NT2/D1 (cell line): ENCODE results near the gene TBC1D22A.

ENCODE experiments used
- DNase-seq: peaks from one replicate; pipeline ENCODE4 v3.0.0-alpha.2; 2011; ENCODE audit warnings: low read depth, low spot score
- H3K27me3 ChIP-seq: 2 replicates; pipeline ENCODE4 v1.6.0; 2011; ENCODE audit warnings: mild to moderate bottlenecking; ENCODE audit not compliant: insufficient read length, insufficient read depth
- H3K36me3 ChIP-seq: 2 replicates; pipeline ENCODE4 v1.6.1; 2011; ENCODE audit warnings: mild to moderate bottlenecking, low read length, mixed read lengths; ENCODE audit not compliant: insufficient read depth, insufficient read length
- H3K4me1 ChIP-seq: 2 replicates; pipeline ENCODE4 v1.5.1; 2011; ENCODE audit not compliant: insufficient read depth, insufficient read length
- H3K4me3 ChIP-seq: 2 replicates; pipeline ENCODE4 v1.5.1; 2011; ENCODE audit warnings: low read depth; ENCODE audit not compliant: insufficient read length
- H3K9ac ChIP-seq: 2 replicates; pipeline ENCODE4 v1.6.0; 2011; ENCODE audit warnings: low read depth; ENCODE audit not compliant: insufficient read length
- H3K9me3 ChIP-seq: 2 replicates; pipeline ENCODE4 v1.5.1; 2011; ENCODE audit warnings: mild to moderate bottlenecking, low read length; ENCODE audit not compliant: insufficient read depth
- SUZ12 ChIP-seq: IDR thresholded peaks from 2 replicates; pipeline ENCODE4 v1.6.1; 2011; ENCODE audit not compliant: insufficient read length, insufficient read depth; ENCODE audit errors: extremely low read depth
- YY1 ChIP-seq: IDR thresholded peaks from 2 replicates; pipeline ENCODE4 v1.6.1; 2011; ENCODE audit not compliant: insufficient read length, insufficient read depth
- ZNF274 ChIP-seq: IDR thresholded peaks from 2 replicates; pipeline ENCODE4 v1.6.1; 2011; ENCODE audit warnings: mild to moderate bottlenecking, low read depth, low read length

Gene TBC1D22A

GRCh38 chr22:46965555-46966494 lies 203.4 kb downstream of the TBC1D22A start:
- no peaks in the 10 kb centered on the region for H3K9me3 ChIP-seq

GRCh38 chr22:46966495-46966845 lies 204.0 kb downstream of the TBC1D22A start:
- Histone ChIP-seq H3K36me3 (peaks cover 2% of the 10 kb centered on the region), H3K4me1 (no peaks in the 10 kb centered on the region), H3K9ac (no peak overlapping the region), H3K27me3 (no peaks in the 10 kb centered on the region), H3K9me3 (no peaks in the 10 kb centered on the region), H3K4me3 (no peak overlapping the region)
- no peak for TF ChIP-seq SUZ12
- no peak for TF ChIP-seq YY1
- TF ChIP-seq ZNF274, result no peak
- no peak for DNase-seq

More at GRCh38 chr22:46965555-46966494, 203.4 kb downstream of the TBC1D22A start:
- H3K9ac ChIP-seq, result no peak overlapping the region
- no peak overlapping the region for H3K4me3 ChIP-seq
- no peak for TF ChIP-seq SUZ12
- TF ChIP-seq YY1, result no peak
- TF ChIP-seq ZNF274, result no peak
- peaks cover 2% of the 10 kb centered on the region for H3K36me3 ChIP-seq
- no peaks in the 10 kb centered on the region for H3K27me3 ChIP-seq
- H3K4me1 ChIP-seq, result no peaks in the 10 kb centered on the region
- no peak for DNase-seq

GRCh38 chr22:46966846-46967245 lies 204.4 kb downstream of the TBC1D22A start:
- DNase-seq, result no peak
- no peaks in the 10 kb centered on the region for H3K4me1 ChIP-seq
- no peaks in the 10 kb centered on the region for H3K27me3 ChIP-seq
- no peaks in the 10 kb centered on the region for H3K9me3 ChIP-seq
- no peak overlapping the region for H3K4me3 ChIP-seq
- H3K36me3 ChIP-seq, result peaks cover 2% of the 10 kb centered on the region
- H3K9ac ChIP-seq, result no peak overlapping the region
- TF ChIP-seq ZNF274 (no peak), YY1 (no peak), SUZ12 (no peak)

- H3K4me3 ChIP-seq, result no peak overlapping the region
- H3K36me3 ChIP-seq, result peaks cover 2% of the 10 kb centered on the region
- H3K9me3 ChIP-seq, result no peaks in the 10 kb centered on the region
- no peaks in the 10 kb centered on the region for H3K4me1 ChIP-seq
- no peak overlapping the region for H3K9ac ChIP-seq
- no peak for DNase-seq
- no peaks in the 10 kb centered on the region for H3K27me3 ChIP-seq
- TF ChIP-seq YY1 (no peak), ZNF274 (no peak)
Measured at GRCh38 chr22:46967445-46968358, 205.3 kb downstream of the TBC1D22A start.

GRCh38 chr22:46968359-46968740 lies 205.9 kb downstream of the TBC1D22A start:
- Histone ChIP-seq H3K27me3 (no peaks in the 10 kb centered on the region), H3K36me3 (peaks cover 2% of the 10 kb centered on the region), H3K4me1 (no peaks in the 10 kb centered on the region), H3K9me3 (no peaks in the 10 kb centered on the region), H3K4me3 (no peak overlapping the region), H3K9ac (no peak overlapping the region)
- no peak for DNase-seq
- no peak for TF ChIP-seq SUZ12
- no peak for TF ChIP-seq ZNF274
- no peak for TF ChIP-seq YY1

- H3K9me3 ChIP-seq, result no peaks in the 10 kb centered on the region
- no peaks in the 10 kb centered on the region for H3K4me1 ChIP-seq
- no peak for DNase-seq
- no peak overlapping the region for H3K9ac ChIP-seq
- TF ChIP-seq YY1 (no peak), ZNF274 (no peak), SUZ12 (no peak)
- no peak overlapping the region for H3K4me3 ChIP-seq
- no peaks in the 10 kb centered on the region for H3K27me3 ChIP-seq
- peaks cover 2% of the 10 kb centered on the region for H3K36me3 ChIP-seq
Measured at GRCh38 chr22:46968848-46969247, 206.4 kb downstream of the TBC1D22A start.

- Histone ChIP-seq H3K4me1 (no peaks in the 10 kb centered on the region), H3K36me3 (peaks cover 7% of the 10 kb centered on the region), H3K27me3 (no peaks in the 10 kb centered on the region), H3K9ac (no peak overlapping the region), H3K4me3 (no peak overlapping the region), H3K9me3 (no peaks in the 10 kb centered on the region)
- TF ChIP-seq SUZ12, result no peak
- no peak for TF ChIP-seq YY1
- TF ChIP-seq ZNF274, result no peak
- no peak for DNase-seq
Measured at GRCh38 chr22:46969491-46969890, 207.0 kb downstream of the TBC1D22A start.
